Measurements from ENCODE around the gene TAF4.
"Not testable (repeated sequence)": the region's sequence is repeated elsewhere in the genome, so short reads cannot be mapped to it uniquely, and the experiment has no call there.

Gene TAF4

GRCh38 chr20:62003567-62004405, 61.9 kb downstream of the TAF4 start:
- DNase-seq (ENCODE audit: low spot score): no peak

- no peak for DNase-seq (ENCODE audit: low spot score)
Observed at GRCh38 chr20:62002882-62003480, 62.7 kb downstream of the TAF4 start.

- no peak for DNase-seq (ENCODE audit: low spot score)
Observed at GRCh38 chr20:62001178-62001715, 64.4 kb downstream of the TAF4 start.

- DNase-seq (ENCODE audit: low spot score): no peak
Observed at GRCh38 chr20:61998343-61999121, 67.1 kb downstream of the TAF4 start.

GRCh38 chr20:61997891-61998290, 67.8 kb downstream of the TAF4 start:
- DNase-seq (ENCODE audit: low spot score): no peak

GRCh38 chr20:61997372-61997771, 68.3 kb downstream of the TAF4 start:
- no peak for DNase-seq (ENCODE audit: low spot score)

- no peak for DNase-seq (ENCODE audit: low spot score)
Observed at GRCh38 chr20:61994546-61994945, 71.1 kb downstream of the TAF4 start.

GRCh38 chr20:61993058-61993457, 72.6 kb downstream of the TAF4 start:
- no peak for DNase-seq (ENCODE audit: low spot score)

- no peak for DNase-seq (ENCODE audit: low spot score)
Observed at GRCh38 chr20:61991476-61991875, 74.2 kb downstream of the TAF4 start.

GRCh38 chr20:61990484-61990883, 75.2 kb downstream of the TAF4 start:
- no peak for DNase-seq (ENCODE audit: low spot score)

GRCh38 chr20:61989741-61990140, 75.9 kb downstream of the TAF4 start:
- no peak for DNase-seq (ENCODE audit: low spot score)

- no peak for DNase-seq (ENCODE audit: low spot score)
Observed at GRCh38 chr20:61988665-61989064, 77.0 kb downstream of the TAF4 start.

- DNase-seq (ENCODE audit: low spot score): no peak
Observed at GRCh38 chr20:61986762-61987321, 78.8 kb downstream of the TAF4 start.

- DNase-seq (ENCODE audit: low spot score): no peak
Observed at GRCh38 chr20:61985096-61985495, 80.6 kb downstream of the TAF4 start.

- DNase-seq (ENCODE audit: low spot score): not testable (repeated sequence)
Observed at GRCh38 chr20:61984431-61984830, 81.2 kb downstream of the TAF4 start.

- DNase-seq (ENCODE audit: low spot score): no peak
Observed at GRCh38 chr20:61983965-61984364, 81.7 kb downstream of the TAF4 start.

- no peak for DNase-seq (ENCODE audit: low spot score)
Observed at GRCh38 chr20:61982951-61983315, 82.7 kb downstream of the TAF4 start.

GRCh38 chr20:61982191-61982950, 83.3 kb downstream of the TAF4 start:
- DNase-seq (ENCODE audit: low spot score): no peak

- not testable (repeated sequence) for DNase-seq (ENCODE audit: low spot score)
Observed at GRCh38 chr20:61981691-61982090, 84.0 kb downstream of the TAF4 start.

GRCh38 chr20:61980647-61981583, 84.8 kb downstream of the TAF4 start:
- DNase-seq (ENCODE audit: low spot score): peak; percentile 84
